ENCODE results near the gene TMC4. TPM values are rescaled to one million over a fixed set of nuclear protein-coding genes. Genes with fewer than 3 reads are reported as not detected.

TMC4 gene
- total and polyA plus RNA-seq, 4 donors: 0.23 to 2.4 (median 1.4) TPM

GRCh38 chr19:54201980-54202379, 29.0 kb upstream of the TMC4 start:
- H3K4me3 ChIP-seq (ENCODE audit: low read depth in 1 of 3, low read length in 3 of 3): peak overlapping the region; percentile 66 to 98 (median 86)
- peak overlapping the region; percentile 96 to 99 for H3K9ac ChIP-seq (ENCODE audit: low read depth in 1 of 2, low read length in 2 of 2)
- H3K9me3 ChIP-seq (ENCODE audit: control insufficient read depth in 4 of 4, low read length in 3 of 4): no peaks in the 10 kb centered on the region
- H3K4me1 ChIP-seq (ENCODE audit: control insufficient read depth in 4 of 4, insufficient read depth in 4 of 4, low read length in 3 of 4): peaks cover 12 to 66% (median 55%) of the 10 kb centered on the region in 4 donors
- TF ChIP-seq GABPA (IDR thresholded peaks at IDR 0.05 in 1 of 2, conservative IDR thresholded peaks at IDR 0.05 in 1 of 2) (no peak), RAD21 (IDR thresholded peaks at IDR 0.05) (no peak)
- 47% methylated on average over 13 of the region's 13 CpGs for WGBS
- no peak for DNase-seq (ENCODE audit: low spot score)
- H3K27me3 ChIP-seq (ENCODE audit: control insufficient read depth in 4 of 4, insufficient read depth in 4 of 4, low read length in 3 of 4): no peaks in the 10 kb centered on the region
- H3K36me3 ChIP-seq (ENCODE audit: control insufficient read depth in 4 of 4, insufficient read depth in 3 of 4, low read depth in 1 of 4, low read length in 3 of 4): peaks cover 19 to 41% (median 27%) of the 10 kb centered on the region in 4 donors
- peak overlapping the region; percentile 42 to 91 for H3K27ac ChIP-seq (ENCODE audit: low read depth in 1 of 2, low read length in 2 of 2)

- no peak for DNase-seq (ENCODE audit: low spot score)
- peak overlapping the region; percentile 96 to 99 for H3K9ac ChIP-seq (ENCODE audit: low read depth in 1 of 2, low read length in 2 of 2)
- no peaks in the 10 kb centered on the region for H3K27me3 ChIP-seq (ENCODE audit: control insufficient read depth in 4 of 4, insufficient read depth in 4 of 4, low read length in 3 of 4)
- H3K9me3 ChIP-seq (ENCODE audit: control insufficient read depth in 4 of 4, low read length in 3 of 4): no peaks in the 10 kb centered on the region
- H3K4me3 ChIP-seq (ENCODE audit: low read depth in 1 of 3, low read length in 3 of 3): peak overlapping the region; percentile 66 to 98 (median 86)
- peaks cover 14 to 34% (median 21%) of the 10 kb centered on the region in 4 donors for H3K36me3 ChIP-seq (ENCODE audit: control insufficient read depth in 4 of 4, insufficient read depth in 3 of 4, low read depth in 1 of 4, low read length in 3 of 4)
- 1% methylated on average over 28 of the region's 28 CpGs for WGBS
- peak overlapping the region; percentile 91 to 99 for H3K27ac ChIP-seq (ENCODE audit: low read depth in 1 of 2, low read length in 2 of 2)
- H3K4me1 ChIP-seq (ENCODE audit: control insufficient read depth in 4 of 4, insufficient read depth in 4 of 4, low read length in 3 of 4): peaks cover 10 to 63% (median 51%) of the 10 kb centered on the region in 4 donors
- TF ChIP-seq, protein P1, sequence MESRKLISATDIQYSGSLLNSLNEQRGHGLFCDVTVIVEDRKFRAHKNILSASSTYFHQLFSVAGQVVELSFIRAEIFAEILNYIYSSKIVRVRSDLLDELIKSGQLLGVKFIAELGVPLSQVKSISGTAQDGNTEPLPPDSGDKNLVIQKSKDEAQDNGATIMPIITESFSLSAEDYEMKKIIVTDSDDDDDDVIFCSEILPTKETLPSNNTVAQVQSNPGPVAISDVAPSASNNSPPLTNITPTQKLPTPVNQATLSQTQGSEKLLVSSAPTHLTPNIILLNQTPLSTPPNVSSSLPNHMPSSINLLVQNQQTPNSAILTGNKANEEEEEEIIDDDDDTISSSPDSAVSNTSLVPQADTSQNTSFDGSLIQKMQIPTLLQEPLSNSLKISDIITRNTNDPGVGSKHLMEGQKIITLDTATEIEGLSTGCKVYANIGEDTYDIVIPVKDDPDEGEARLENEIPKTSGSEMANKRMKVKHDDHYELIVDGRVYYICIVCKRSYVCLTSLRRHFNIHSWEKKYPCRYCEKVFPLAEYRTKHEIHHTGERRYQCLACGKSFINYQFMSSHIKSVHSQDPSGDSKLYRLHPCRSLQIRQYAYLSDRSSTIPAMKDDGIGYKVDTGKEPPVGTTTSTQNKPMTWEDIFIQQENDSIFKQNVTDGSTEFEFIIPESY (IDR thresholded peaks at IDR 0.05): peak; percentile 97
- TF ChIP-seq JUND (IDR thresholded peaks at IDR 0.05): no peak
These were observed 28.3 kb upstream of the TMC4 start for GRCh38 chr19:54201172-54201701.

DNA sequence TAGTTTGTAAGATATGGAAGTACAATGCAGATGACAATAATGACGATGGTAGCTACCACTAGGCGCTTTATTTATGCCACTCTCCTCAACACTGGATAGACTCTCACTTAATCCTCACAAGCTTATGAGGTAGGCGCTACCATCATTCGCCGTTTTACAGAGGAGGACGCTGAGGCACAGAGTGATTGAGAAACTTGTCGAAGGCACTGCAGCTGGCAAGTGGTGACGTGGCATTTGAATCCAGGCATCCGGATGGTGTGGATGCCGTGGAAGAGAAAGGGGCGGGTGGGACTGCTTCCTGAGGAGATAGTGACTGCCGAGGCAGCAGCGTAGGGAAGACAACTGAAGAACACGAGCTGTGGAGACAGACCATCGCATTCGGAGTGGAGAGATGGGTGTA, 26.4 kb upstream of the TMC4 start:
- Histone ChIP-seq H3K27ac (ENCODE audit: low read depth in 1 of 2, low read length in 2 of 2) (peak overlapping the region in 1 of 2 donors; percentile 99), H3K4me3 (ENCODE audit: low read depth in 1 of 3, low read length in 3 of 3) (no peak overlapping the region), H3K9me3 (ENCODE audit: control insufficient read depth in 4 of 4, low read length in 3 of 4) (no peaks in the 10 kb centered on the region), H3K4me1 (ENCODE audit: control insufficient read depth in 4 of 4, insufficient read depth in 4 of 4, low read length in 3 of 4) (peaks cover 7 to 45% (median 35%) of the 10 kb centered on the region in 4 donors), H3K27me3 (ENCODE audit: control insufficient read depth in 4 of 4, insufficient read depth in 4 of 4, low read length in 3 of 4) (no peaks in the 10 kb centered on the region), H3K9ac (ENCODE audit: low read depth in 1 of 2, low read length in 2 of 2) (no peak overlapping the region), H3K36me3 (ENCODE audit: control insufficient read depth in 4 of 4, insufficient read depth in 3 of 4, low read depth in 1 of 4, low read length in 3 of 4) (peaks cover 6 to 20% (median 11%) of the 10 kb centered on the region in 4 donors)
- 91% methylated on average over 16 of the region's 16 CpGs for WGBS
- TF ChIP-seq YY1 (IDR thresholded peaks at IDR 0.05): no peak
- no peak for TF ChIP-seq HNF4G (IDR thresholded peaks at IDR 0.05)
- TF ChIP-seq JUND (IDR thresholded peaks at IDR 0.05): no peak
- TF ChIP-seq FOXA1 (IDR thresholded peaks at IDR 0.05): no peak
- no peak for TF ChIP-seq SP1 (IDR thresholded peaks at IDR 0.05)
- TF ChIP-seq, protein P2, sequence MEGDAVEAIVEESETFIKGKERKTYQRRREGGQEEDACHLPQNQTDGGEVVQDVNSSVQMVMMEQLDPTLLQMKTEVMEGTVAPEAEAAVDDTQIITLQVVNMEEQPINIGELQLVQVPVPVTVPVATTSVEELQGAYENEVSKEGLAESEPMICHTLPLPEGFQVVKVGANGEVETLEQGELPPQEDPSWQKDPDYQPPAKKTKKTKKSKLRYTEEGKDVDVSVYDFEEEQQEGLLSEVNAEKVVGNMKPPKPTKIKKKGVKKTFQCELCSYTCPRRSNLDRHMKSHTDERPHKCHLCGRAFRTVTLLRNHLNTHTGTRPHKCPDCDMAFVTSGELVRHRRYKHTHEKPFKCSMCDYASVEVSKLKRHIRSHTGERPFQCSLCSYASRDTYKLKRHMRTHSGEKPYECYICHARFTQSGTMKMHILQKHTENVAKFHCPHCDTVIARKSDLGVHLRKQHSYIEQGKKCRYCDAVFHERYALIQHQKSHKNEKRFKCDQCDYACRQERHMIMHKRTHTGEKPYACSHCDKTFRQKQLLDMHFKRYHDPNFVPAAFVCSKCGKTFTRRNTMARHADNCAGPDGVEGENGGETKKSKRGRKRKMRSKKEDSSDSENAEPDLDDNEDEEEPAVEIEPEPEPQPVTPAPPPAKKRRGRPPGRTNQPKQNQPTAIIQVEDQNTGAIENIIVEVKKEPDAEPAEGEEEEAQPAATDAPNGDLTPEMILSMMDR (IDR thresholded peaks at IDR 0.05; ENCODE audit: low read depth, low read length, missing input control): no peak
- no peak for TF ChIP-seq GABPA (IDR thresholded peaks at IDR 0.05 in 1 of 2, conservative IDR thresholded peaks at IDR 0.05 in 1 of 2)
- no peak for TF ChIP-seq NR2F2 (IDR thresholded peaks at IDR 0.05)
- DNase-seq (ENCODE audit: low spot score): no peak
